Gastroesophageal sphincter (tissue), 4 donors: Measurements from ENCODE around the gene TRAF2. TPM values are rescaled to one million over a fixed set of nuclear protein-coding genes. Genes with fewer than 3 reads are reported as not detected.

ENCODE experiments used
- ATAC-seq: fragments of 150-250 bp; one replicate; pipeline ENCODE4 v1.9.1; 2016; ENCODE audit warnings: mild to moderate bottlenecking, moderate library complexity
- H3K27ac ChIP-seq, 4 donors: fragments of 200-600 bp; sonication (generic) in 3 of 4; 1 replicate in 3 of 4; 2 replicates in 1 of 4; pipeline ENCODE4 v1.5.1; 2016 to 2019
- H3K27me3 ChIP-seq: fragments of 200-600 bp; sonication (generic); one replicate; pipeline ENCODE4 v1.5.1; 2019
- H3K36me3 ChIP-seq, 2 donors: fragments of 200-600 bp; sonication (generic); one replicate each; pipeline ENCODE4 v1.5.1; 2019; ENCODE audit warnings: control low read depth in 1 of 2
- H3K4me1 ChIP-seq, 3 donors: fragments of 200-600 bp; sonication (generic); 1 replicate in 2 of 3; 2 replicates in 1 of 3; pipeline ENCODE4 v1.5.1; 2016 to 2019; ENCODE audit warnings: control low read depth in 2 of 3
- H3K4me3 ChIP-seq, 2 donors: fragments of 200-600 bp; sonication (generic); one replicate each; pipeline ENCODE4 v1.5.1; 2019; ENCODE audit warnings: mild to moderate bottlenecking in 1 of 2, moderate library complexity in 1 of 2
- H3K9me3 ChIP-seq, 3 donors: fragments of 200-600 bp; sonication (generic); one replicate each; pipeline ENCODE4 v1.5.1; 2017 to 2019; ENCODE audit warnings: control low read depth in 2 of 3
- EP300 ChIP-seq: sonication (generic); formaldehyde crosslinking; IDR thresholded peaks from one replicate; pipeline ENCODE4 v1.6.1; 2017; ENCODE audit warnings: antibody characterized with exemption, mild to moderate bottlenecking
- POLR2A ChIP-seq, 2 donors: fragments of 450-650 bp; IDR thresholded peaks; one replicate each; pipeline ENCODE4 v1.6.1; 2017; ENCODE audit warnings: antibody characterized with exemption in 2 of 2, mild to moderate bottlenecking in 2 of 2, moderate library complexity in 1 of 2
- POLR2AphosphoS5 ChIP-seq: sonication (generic); formaldehyde crosslinking; IDR thresholded peaks from one replicate; pipeline ENCODE4 v1.6.1; 2017; ENCODE audit warnings: antibody characterized with exemption
- WGBS, 2 donors: methylation state at CpG; one replicate each; pipeline ENCODE4 v1.1.5; 2018; ENCODE audit warnings: low coverage in 1 of 2; 5-methylcytosine and 5-hydroxymethylcytosine counted together
- total RNA-seq, 4 donors: library from RNA; depleted of rRNA; stranded (reverse); fragments of >200 nt; gene quantifications; one replicate each; pipeline ENCODE4 v1.1.0, GENCODE V29; 2016
- TF ChIP-seq, protein P1 (sequence below), 4 experiments: fragments of 200-600 bp in 2 of 4; fragments of 450-650 bp in 2 of 4; sonication (generic) in 1 of 4; IDR thresholded peaks; one replicate each; pipeline ENCODE4 v1.5.1; 2017 to 2019; ENCODE audit warnings: antibody characterized with exemption in 4 of 4, mild to moderate bottlenecking in 2 of 4, moderate library complexity in 2 of 4

TRAF2 gene
- total RNA-seq, 4 donors from 2014 or later, result 3.8 to 17.1 (median 11.1) TPM

DNA sequence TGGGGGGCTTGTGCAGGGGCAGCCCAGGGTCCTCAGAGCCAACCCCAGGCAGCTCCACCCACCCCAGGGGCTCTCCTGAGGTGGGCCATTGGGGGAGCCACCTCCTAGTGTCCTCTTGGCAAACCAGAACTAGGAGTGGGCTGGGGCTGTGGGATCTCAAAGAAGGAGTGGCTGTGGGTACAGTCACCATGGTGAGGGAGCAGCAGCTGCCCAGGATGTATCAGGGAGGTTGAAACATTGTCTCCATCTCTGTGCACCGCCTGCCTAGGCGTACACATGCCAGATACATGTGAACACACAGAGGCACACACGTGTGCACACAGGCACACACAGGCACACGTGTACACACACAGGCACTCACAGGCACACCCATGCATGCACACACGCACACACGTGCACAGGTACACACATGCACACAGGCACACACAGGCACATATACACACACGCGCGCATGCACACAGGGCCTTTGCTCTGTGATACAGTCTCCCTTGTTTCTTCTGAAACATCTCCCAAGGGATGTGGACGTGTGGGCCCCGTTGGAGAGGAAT is 76.5 kb downstream of the TRAF2 start:
- no peaks in the 10 kb centered on the region for H3K36me3 ChIP-seq
- H3K9me3 ChIP-seq, result no peaks in the 10 kb centered on the region
- TF ChIP-seq EP300 (no peak), POLR2A (IDR thresholded peaks at IDR 0.05) (no peak)
- TF ChIP-seq, protein P1, sequence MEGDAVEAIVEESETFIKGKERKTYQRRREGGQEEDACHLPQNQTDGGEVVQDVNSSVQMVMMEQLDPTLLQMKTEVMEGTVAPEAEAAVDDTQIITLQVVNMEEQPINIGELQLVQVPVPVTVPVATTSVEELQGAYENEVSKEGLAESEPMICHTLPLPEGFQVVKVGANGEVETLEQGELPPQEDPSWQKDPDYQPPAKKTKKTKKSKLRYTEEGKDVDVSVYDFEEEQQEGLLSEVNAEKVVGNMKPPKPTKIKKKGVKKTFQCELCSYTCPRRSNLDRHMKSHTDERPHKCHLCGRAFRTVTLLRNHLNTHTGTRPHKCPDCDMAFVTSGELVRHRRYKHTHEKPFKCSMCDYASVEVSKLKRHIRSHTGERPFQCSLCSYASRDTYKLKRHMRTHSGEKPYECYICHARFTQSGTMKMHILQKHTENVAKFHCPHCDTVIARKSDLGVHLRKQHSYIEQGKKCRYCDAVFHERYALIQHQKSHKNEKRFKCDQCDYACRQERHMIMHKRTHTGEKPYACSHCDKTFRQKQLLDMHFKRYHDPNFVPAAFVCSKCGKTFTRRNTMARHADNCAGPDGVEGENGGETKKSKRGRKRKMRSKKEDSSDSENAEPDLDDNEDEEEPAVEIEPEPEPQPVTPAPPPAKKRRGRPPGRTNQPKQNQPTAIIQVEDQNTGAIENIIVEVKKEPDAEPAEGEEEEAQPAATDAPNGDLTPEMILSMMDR (IDR thresholded peaks at IDR 0.05), result no peak
- peaks cover 30% of the 10 kb centered on the region for H3K27me3 ChIP-seq
- H3K4me3 ChIP-seq, result no peak overlapping the region
- no peak overlapping the region for H3K27ac ChIP-seq
- 60% methylated on average over 2 of the region's 11 CpGs; no CpG with 5 or more reads in 1 of the 2 donors for WGBS, 2 donors
- no peak for ATAC-seq
- peaks cover 0 to 8% (median 8%) of the 10 kb centered on the region in 3 donors for H3K4me1 ChIP-seq

DNA sequence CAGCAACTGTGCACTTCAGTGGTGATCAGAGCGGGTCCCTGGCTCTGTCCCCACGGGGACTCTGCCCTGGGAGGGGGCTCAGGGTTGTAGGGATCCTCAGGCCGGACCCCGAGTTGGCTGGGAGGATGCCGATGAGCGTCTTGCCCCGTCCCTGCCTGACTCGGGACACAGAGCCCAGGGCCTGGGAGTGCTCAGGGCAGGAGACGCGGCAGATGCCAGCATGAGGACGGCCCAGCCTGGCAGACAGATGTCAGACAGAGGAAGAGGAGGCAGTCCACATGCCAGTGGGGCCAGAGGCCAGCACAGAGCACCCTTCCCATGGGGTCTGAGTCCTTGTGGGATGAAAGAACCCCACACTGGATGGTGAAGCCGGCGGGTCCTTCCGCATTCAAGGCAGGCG is 77.0 kb downstream of the TRAF2 start:
- TF ChIP-seq EP300, result no peak
- no peak for TF ChIP-seq POLR2AphosphoS5
- no peak for TF ChIP-seq POLR2A (IDR thresholded peaks at IDR 0.05)
- TF ChIP-seq, protein P1 (IDR thresholded peaks at IDR 0.05), result no peak
- Histone ChIP-seq H3K36me3 (no peaks in the 10 kb centered on the region), H3K27ac (no peak overlapping the region), H3K4me1 (peaks cover 0 to 8% (median 8%) of the 10 kb centered on the region in 3 donors), H3K27me3 (peaks cover 36% of the 10 kb centered on the region), H3K4me3 (no peak overlapping the region), H3K9me3 (no peaks in the 10 kb centered on the region)
- no CpG with 5 or more reads among the region's 15 CpGs for WGBS, 2 donors
- no peak for ATAC-seq

DNA sequence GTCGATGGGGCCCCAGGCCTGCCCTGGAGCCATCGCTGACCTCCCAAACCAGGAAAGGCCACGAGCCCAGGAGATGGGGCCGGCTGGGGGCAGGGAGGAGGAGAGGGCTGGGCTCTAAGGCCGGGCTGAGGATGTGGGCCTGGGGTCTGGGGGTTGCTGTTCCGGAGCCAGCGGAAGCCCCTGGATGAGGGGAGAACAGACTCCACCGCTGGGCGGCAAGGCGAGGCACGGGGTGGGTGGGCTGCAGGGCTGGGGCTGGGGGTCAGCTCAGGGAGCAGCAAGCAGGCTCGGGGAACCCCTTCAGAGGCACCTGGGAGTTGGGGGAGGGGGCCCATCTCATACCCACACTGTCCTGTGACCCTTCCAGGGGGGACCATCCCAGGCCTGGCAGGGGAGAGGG is 77.4 kb downstream of the TRAF2 start:
- no CpG with 5 or more reads among the region's 12 CpGs for WGBS, 2 donors
- Histone ChIP-seq H3K27ac (no peak overlapping the region), H3K4me1 (peaks cover 0 to 8% (median 8%) of the 10 kb centered on the region in 3 donors), H3K4me3 (no peak overlapping the region), H3K27me3 (peaks cover 39% of the 10 kb centered on the region), H3K9me3 (no peaks in the 10 kb centered on the region), H3K36me3 (no peaks in the 10 kb centered on the region)
- no peak for TF ChIP-seq POLR2AphosphoS5
- TF ChIP-seq, protein P1 (IDR thresholded peaks at IDR 0.05), result no peak
- no peak for TF ChIP-seq POLR2A (IDR thresholded peaks at IDR 0.05)
- TF ChIP-seq EP300, result no peak
- no peak for ATAC-seq

DNA sequence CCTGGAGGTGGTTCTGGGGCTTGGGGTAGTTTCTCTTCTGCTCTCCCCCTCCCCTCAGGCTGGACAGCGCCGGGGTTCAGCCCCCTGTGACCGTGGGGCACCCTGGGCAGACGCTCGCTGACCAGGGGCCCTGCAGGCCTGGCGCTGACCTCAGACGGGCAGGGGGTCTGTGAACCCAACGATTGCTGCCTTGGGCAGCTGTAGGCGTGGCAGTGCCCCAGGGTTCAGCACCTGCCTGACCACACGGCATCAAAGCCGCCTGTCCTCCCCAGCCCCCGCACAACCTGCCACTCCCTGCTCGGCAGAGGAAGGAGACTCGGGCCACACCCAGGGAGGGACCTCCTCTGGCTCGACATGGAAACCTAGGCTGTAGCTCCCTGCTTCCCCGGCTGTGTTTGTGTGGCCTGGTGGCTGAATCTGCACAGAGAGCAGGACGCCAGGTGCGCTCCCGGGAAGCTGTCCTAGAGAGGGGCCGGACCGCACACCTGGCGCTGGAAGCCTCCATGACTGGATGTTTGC is 77.9 kb downstream of the TRAF2 start:
- H3K4me1 ChIP-seq, result peaks cover 0 to 8% (median 8%) of the 10 kb centered on the region in 3 donors
- no peak for ATAC-seq
- WGBS, 2 donors, result 39% methylated on average over 7 of the region's 22 CpGs; no CpG with 5 or more reads in 1 of the 2 donors

DNA sequence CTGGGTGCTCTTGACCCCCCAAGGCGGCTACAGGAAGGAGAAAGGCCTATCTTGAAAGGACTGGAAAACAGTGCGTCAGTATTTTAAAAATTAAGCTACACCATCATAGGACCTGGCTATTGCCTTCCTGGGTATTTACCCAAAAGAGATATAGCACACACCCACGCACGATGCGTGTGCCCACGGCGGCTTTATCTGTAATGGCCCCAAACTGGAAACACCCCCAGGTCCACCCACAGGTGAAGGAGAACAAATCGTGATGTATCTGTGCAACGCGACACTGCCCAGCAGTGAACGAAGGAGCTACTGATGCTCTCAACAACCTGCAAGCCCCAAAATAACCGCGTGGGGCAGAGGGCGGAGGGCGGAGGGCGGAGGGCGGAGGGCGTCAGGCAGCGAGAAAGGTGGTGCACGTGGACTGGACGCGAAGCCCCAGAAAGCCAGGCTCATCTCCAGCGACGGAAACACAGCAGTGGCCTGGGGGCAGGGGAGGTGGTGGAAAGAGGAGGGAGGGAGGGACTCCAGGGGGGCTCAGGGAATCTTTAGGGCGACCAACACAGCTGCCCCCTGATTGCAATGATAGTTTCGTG is 78.6 kb downstream of the TRAF2 start:
- Histone ChIP-seq H3K36me3 (no peaks in the 10 kb centered on the region), H3K4me1 (peaks cover 0 to 8% (median 8%) of the 10 kb centered on the region in 3 donors), H3K27ac (no peak overlapping the region), H3K4me3 (no peak overlapping the region), H3K27me3 (peaks cover 39% of the 10 kb centered on the region), H3K9me3 (no peaks in the 10 kb centered on the region)
- 64 to 76% methylated on average over 9 to 11 of the region's 26 CpGs for WGBS, 2 donors
- no peak for ATAC-seq
- no peak for TF ChIP-seq EP300

More for the DNA sequence above, 77.9 kb downstream of the TRAF2 start:
- Histone ChIP-seq H3K9me3 (no peaks in the 10 kb centered on the region), H3K4me3 (no peak overlapping the region), H3K27ac (no peak overlapping the region), H3K27me3 (peaks cover 40% of the 10 kb centered on the region), H3K36me3 (no peaks in the 10 kb centered on the region)
- no peak for TF ChIP-seq POLR2AphosphoS5
- TF ChIP-seq EP300, result no peak
